Activated CD8-positive, alpha-beta memory T cell treated with anti-CD3 and anti-CD28 coated beads, Interleukin-2, amount 10 ng/mL, durations not matched to agents 7 days and 5 days (primary cell): Measurements from ENCODE around the gene DDRGK1. TPM values are rescaled to one million over a fixed set of nuclear protein-coding genes. Genes with fewer than 3 reads are reported as not detected.

Experiments used
- ATAC-seq: fragments of 150-1000 bp; cut with Tn5 transposase; one replicate; pipeline ENCODE4 v1.10.0; 2021; ENCODE audit warnings: moderate library complexity
- CTCF ChIA-PET: fragments of 350-600 bp; sonication (Branson Sonifier 250); formaldehyde crosslinking; loops from one replicate; lab custom pipeline; 2021; ENCODE audit warnings: antibody characterized with exemption; lab: Charles Lee
- DNase-seq: peaks from one replicate; pipeline ENCODE4 v3.0.0-alpha.2; 2020
- H3K27ac Mint-ChIP-seq: one replicate; pipeline ENCODE4 v1.8.0; 2021; ENCODE audit warnings: mild to moderate bottlenecking, mixed read lengths
- H3K27me3 Mint-ChIP-seq: one replicate; pipeline ENCODE4 v1.8.0; 2021; ENCODE audit warnings: mixed read lengths
- H3K36me3 Mint-ChIP-seq: one replicate; pipeline ENCODE4 v1.8.0; 2021; ENCODE audit warnings: mild to moderate bottlenecking, mixed read lengths
- H3K4me1 Mint-ChIP-seq: one replicate; pipeline ENCODE4 v1.8.0; 2021; ENCODE audit warnings: mixed read lengths
- H3K4me3 Mint-ChIP-seq: one replicate; pipeline ENCODE4 v1.8.0; 2021; ENCODE audit warnings: mild to moderate bottlenecking, moderate library complexity, mixed read lengths
- H3K9me3 Mint-ChIP-seq: one replicate; pipeline ENCODE4 v1.8.0; 2022; ENCODE audit warnings: low read depth, mixed read lengths
- total RNA-seq, 2 experiments: library from RNA; stranded (reverse); gene quantifications; one replicate each; pipeline ENCODE4 v1.2.3, GENCODE V29; 2021

DDRGK1 gene
- 10 to 100 TPM; 63.6 to 63.7 TPM for total RNA-seq

- ATAC-seq (peak; percentile 86), DNase-seq (peak; percentile 94)
- H3K4me1 Mint-ChIP-seq = peaks cover 15% of the 10 kb centered on the region
- H3K36me3 Mint-ChIP-seq = peaks cover 13% of the 10 kb centered on the region
- peak within 1 kb of the TSS; percentile 98 for H3K27ac Mint-ChIP-seq
- H3K27me3 Mint-ChIP-seq = no peaks in the 10 kb centered on the region
- H3K4me3 Mint-ChIP-seq = peak within 1 kb of the TSS; percentile 87
- CTCF ChIA-PET = interaction anchor here (1.0 to 1.9 kb wide), 4 partner anchors 14 to 151 kb away, joined by 3 to 8 read pairs (median 5); partner anchors contain the start of genes FASTKD5 and UBOX5
- H3K9me3 Mint-ChIP-seq = no peaks in the 10 kb centered on the region
These were observed at the start of gene DDRGK1 for GRCh38 chr20:3204124-3204794. Gene DDRGK1 (minus strand): TSS chr20:3204682. CDS start chr20:3204627, 55 bp downstream.

GRCh38 chr20:3251806-3252205 is 47.3 kb upstream of the DDRGK1 start:
- Mint-ChIP-seq H3K27me3 (peaks cover 28% of the 10 kb centered on the region), H3K4me1 (peaks cover 6% of the 10 kb centered on the region), H3K27ac (no peak overlapping the region), H3K9me3 (no peaks in the 10 kb centered on the region), H3K36me3 (no peaks in the 10 kb centered on the region), H3K4me3 (no peak overlapping the region)
- CTCF ChIA-PET = interaction anchor here (0.8 kb wide), 1 partner anchor 20 kb away, joined by 3 read pairs; no protein-coding TSS in a partner anchor
- ATAC-seq = no peak
- no peak for DNase-seq

- CTCF ChIA-PET = no interaction called here
- H3K4me3 Mint-ChIP-seq = no peak overlapping the region
- no peak overlapping the region for H3K27ac Mint-ChIP-seq
- ATAC-seq (no peak), DNase-seq (no peak)
- no peaks in the 10 kb centered on the region for H3K9me3 Mint-ChIP-seq
- H3K36me3 Mint-ChIP-seq = no peaks in the 10 kb centered on the region
- H3K4me1 Mint-ChIP-seq = peaks cover 6% of the 10 kb centered on the region
- peaks cover 39% of the 10 kb centered on the region for H3K27me3 Mint-ChIP-seq
These were observed 45.6 kb upstream of the DDRGK1 start for GRCh38 chr20:3250091-3250504.

- DNase-seq = no peak
- Mint-ChIP-seq H3K4me1 (peaks cover 6% of the 10 kb centered on the region), H3K36me3 (no peaks in the 10 kb centered on the region), H3K27me3 (peaks cover 47% of the 10 kb centered on the region), H3K9me3 (no peaks in the 10 kb centered on the region), H3K4me3 (no peak overlapping the region), H3K27ac (no peak overlapping the region)
- peak; percentile 9 for ATAC-seq
- CTCF ChIA-PET = interaction anchor here (1.0 to 1.5 kb wide), 4 partner anchors 26 to 234 kb away, joined by 3 to 4 read pairs (median 4); no protein-coding TSS in a partner anchor
These were observed 44.5 kb upstream of the DDRGK1 start for GRCh38 chr20:3248993-3249347.

- Mint-ChIP-seq H3K4me3 (no peak overlapping the region), H3K27me3 (peaks cover 47% of the 10 kb centered on the region), H3K27ac (no peak overlapping the region), H3K36me3 (no peaks in the 10 kb centered on the region), H3K9me3 (no peaks in the 10 kb centered on the region), H3K4me1 (peaks cover 6% of the 10 kb centered on the region)
- peak; percentile 66 for ATAC-seq
- no peak for DNase-seq
- CTCF ChIA-PET = interaction anchor here (0.8 to 1.7 kb wide), 7 partner anchors 9 to 233 kb away, joined by 3 to 8 read pairs (median 3); partner anchors contain the start of gene SLC4A11
These were observed 43.9 kb upstream of the DDRGK1 start for GRCh38 chr20:3248167-3248992.

GRCh38 chr20:3247638-3248037 is 43.2 kb upstream of the DDRGK1 start:
- Mint-ChIP-seq H3K4me1 (peaks cover 6% of the 10 kb centered on the region), H3K36me3 (no peaks in the 10 kb centered on the region), H3K27ac (no peak overlapping the region), H3K9me3 (no peaks in the 10 kb centered on the region), H3K4me3 (no peak overlapping the region), H3K27me3 (peaks cover 47% of the 10 kb centered on the region)
- DNase-seq (no peak), ATAC-seq (no peak)
- CTCF ChIA-PET = interaction anchor here (0.6 to 1.7 kb wide), 6 partner anchors 8 to 1546 kb away, joined by 3 to 8 read pairs (median 3); partner anchors contain the start of gene SLC4A11

GRCh38 chr20:3246682-3247081 is 42.2 kb upstream of the DDRGK1 start:
- H3K27me3 Mint-ChIP-seq = peaks cover 54% of the 10 kb centered on the region
- ATAC-seq = no peak
- no peak overlapping the region for H3K4me3 Mint-ChIP-seq
- no peak for DNase-seq
- H3K36me3 Mint-ChIP-seq = no peaks in the 10 kb centered on the region
- H3K4me1 Mint-ChIP-seq = peaks cover 6% of the 10 kb centered on the region
- no peaks in the 10 kb centered on the region for H3K9me3 Mint-ChIP-seq
- H3K27ac Mint-ChIP-seq = no peak overlapping the region
- CTCF ChIA-PET = interaction anchor here (1.5 to 1.6 kb wide), 2 partner anchors 30 to 70 kb away, joined by 3 to 8 read pairs; no protein-coding TSS in a partner anchor

GRCh38 chr20:3245711-3246110 is 41.2 kb upstream of the DDRGK1 start:
- Mint-ChIP-seq H3K9me3 (no peaks in the 10 kb centered on the region), H3K36me3 (no peaks in the 10 kb centered on the region), H3K27ac (no peak overlapping the region), H3K4me3 (no peak overlapping the region), H3K4me1 (peaks cover 6% of the 10 kb centered on the region), H3K27me3 (peaks cover 62% of the 10 kb centered on the region)
- CTCF ChIA-PET = no interaction called here
- ATAC-seq (no peak), DNase-seq (no peak)

- Mint-ChIP-seq H3K36me3 (no peaks in the 10 kb centered on the region), H3K4me3 (no peak overlapping the region), H3K9me3 (no peaks in the 10 kb centered on the region), H3K27ac (no peak overlapping the region), H3K4me1 (peaks cover 7% of the 10 kb centered on the region), H3K27me3 (peaks cover 64% of the 10 kb centered on the region)
- DNase-seq (no peak), ATAC-seq (no peak)
- CTCF ChIA-PET = no interaction called here
These were observed 40.7 kb upstream of the DDRGK1 start for GRCh38 chr20:3245156-3245555.

GRCh38 chr20:3244613-3245012 is 40.1 kb upstream of the DDRGK1 start:
- ATAC-seq (no peak), DNase-seq (no peak)
- Mint-ChIP-seq H3K36me3 (peaks cover under 1% of the 10 kb centered on the region), H3K27ac (no peak overlapping the region), H3K4me3 (no peak overlapping the region), H3K4me1 (peaks cover 12% of the 10 kb centered on the region), H3K9me3 (no peaks in the 10 kb centered on the region), H3K27me3 (peaks cover 64% of the 10 kb centered on the region)
- CTCF ChIA-PET = no interaction called here

- Mint-ChIP-seq H3K4me3 (no peak overlapping the region), H3K4me1 (peaks cover 12% of the 10 kb centered on the region), H3K27ac (no peak overlapping the region), H3K27me3 (peaks cover 60% of the 10 kb centered on the region), H3K36me3 (peaks cover 2% of the 10 kb centered on the region), H3K9me3 (no peaks in the 10 kb centered on the region)
- CTCF ChIA-PET = no interaction called here
- ATAC-seq (no peak), DNase-seq (no peak)
These were observed 39.4 kb upstream of the DDRGK1 start for GRCh38 chr20:3243718-3244358.

GRCh38 chr20:3242172-3242692 is 37.8 kb upstream of the DDRGK1 start:
- CTCF ChIA-PET = no interaction called here
- H3K27me3 Mint-ChIP-seq = peaks cover 56% of the 10 kb centered on the region

More at GRCh38 chr20:3242172-3242692, 37.8 kb upstream of the DDRGK1 start:
- Mint-ChIP-seq H3K4me1 (peaks cover 13% of the 10 kb centered on the region), H3K9me3 (no peaks in the 10 kb centered on the region), H3K27ac (no peak overlapping the region), H3K36me3 (peaks cover 2% of the 10 kb centered on the region), H3K4me3 (no peak overlapping the region)
- DNase-seq (no peak), ATAC-seq (no peak)
